22Rv1 (cell line): ENCODE measurements around the gene CHRDL2.

Experiments
- H3K27ac ChIP-seq: fragments of 450-650 bp; 2 replicates; pipeline ENCODE4 v1.5.1; 2017
- ZFX ChIP-seq: fragments of 450-650 bp; IDR thresholded peaks from 2 replicates; pipeline ENCODE4 v1.6.1; 2017; ENCODE audit warnings: antibody characterized with exemption, borderline replicate concordance
- TF ChIP-seq, protein P1 (sequence below): fragments of 450-650 bp; IDR thresholded peaks from 2 replicates; pipeline ENCODE4 v1.5.1; 2017; ENCODE audit warnings: mild to moderate bottlenecking

Gene CHRDL2

GRCh38 chr11:74746868-74747267, 15.6 kb upstream of the CHRDL2 start:
- no peak for TF ChIP-seq ZFX
- TF ChIP-seq, protein P1, sequence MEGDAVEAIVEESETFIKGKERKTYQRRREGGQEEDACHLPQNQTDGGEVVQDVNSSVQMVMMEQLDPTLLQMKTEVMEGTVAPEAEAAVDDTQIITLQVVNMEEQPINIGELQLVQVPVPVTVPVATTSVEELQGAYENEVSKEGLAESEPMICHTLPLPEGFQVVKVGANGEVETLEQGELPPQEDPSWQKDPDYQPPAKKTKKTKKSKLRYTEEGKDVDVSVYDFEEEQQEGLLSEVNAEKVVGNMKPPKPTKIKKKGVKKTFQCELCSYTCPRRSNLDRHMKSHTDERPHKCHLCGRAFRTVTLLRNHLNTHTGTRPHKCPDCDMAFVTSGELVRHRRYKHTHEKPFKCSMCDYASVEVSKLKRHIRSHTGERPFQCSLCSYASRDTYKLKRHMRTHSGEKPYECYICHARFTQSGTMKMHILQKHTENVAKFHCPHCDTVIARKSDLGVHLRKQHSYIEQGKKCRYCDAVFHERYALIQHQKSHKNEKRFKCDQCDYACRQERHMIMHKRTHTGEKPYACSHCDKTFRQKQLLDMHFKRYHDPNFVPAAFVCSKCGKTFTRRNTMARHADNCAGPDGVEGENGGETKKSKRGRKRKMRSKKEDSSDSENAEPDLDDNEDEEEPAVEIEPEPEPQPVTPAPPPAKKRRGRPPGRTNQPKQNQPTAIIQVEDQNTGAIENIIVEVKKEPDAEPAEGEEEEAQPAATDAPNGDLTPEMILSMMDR, result no peak
- no peak overlapping the region for H3K27ac ChIP-seq

GRCh38 chr11:74744277-74744676, 13.1 kb upstream of the CHRDL2 start:
- no peak overlapping the region for H3K27ac ChIP-seq
- TF ChIP-seq, protein P1, result no peak
- no peak for TF ChIP-seq ZFX

- no peak for TF ChIP-seq ZFX
- TF ChIP-seq, protein P1, result no peak
These were observed 12.4 kb upstream of the CHRDL2 start for GRCh38 chr11:74743640-74744039.

GRCh38 chr11:74742070-74742469, 10.8 kb upstream of the CHRDL2 start:
- TF ChIP-seq, protein P1, result no peak
- TF ChIP-seq ZFX, result no peak

More at GRCh38 chr11:74743640-74744039, 12.4 kb upstream of the CHRDL2 start:
- no peak overlapping the region for H3K27ac ChIP-seq

DNA sequence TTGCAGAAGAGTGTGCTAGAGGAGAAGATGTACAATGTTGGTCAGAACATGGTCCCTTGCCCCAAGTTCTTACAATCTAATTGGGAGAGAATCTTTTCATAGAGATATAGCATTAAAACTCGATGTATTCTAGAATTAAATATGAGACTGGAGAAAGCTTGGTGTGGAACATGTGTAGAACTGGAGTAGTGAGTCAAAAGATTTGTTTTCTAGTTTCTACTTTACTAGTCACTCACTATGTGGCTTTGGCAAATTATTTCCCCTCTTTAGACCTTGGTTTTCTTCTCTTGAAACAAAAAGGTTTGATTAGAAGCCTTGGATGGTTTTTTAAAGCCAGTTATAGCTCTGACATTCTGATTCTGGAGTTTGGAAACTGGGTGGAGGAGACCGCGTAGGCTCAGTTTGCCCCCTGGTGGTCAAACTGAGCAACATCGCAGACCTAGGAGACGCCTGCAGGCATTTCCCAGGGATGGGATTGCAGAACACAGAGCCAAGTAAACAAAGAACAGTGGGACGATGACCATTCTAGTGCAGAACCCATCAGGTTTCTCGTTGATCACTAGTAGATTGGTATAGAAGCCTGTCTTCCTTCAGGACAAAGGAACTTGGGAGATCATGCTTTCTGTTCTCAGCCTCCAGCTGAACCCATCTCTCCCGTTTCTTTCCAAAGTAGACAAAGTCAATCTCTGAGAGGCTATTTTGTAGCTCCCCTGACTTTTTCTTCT, 8.5 kb upstream of the CHRDL2 start:
- no peak overlapping the region for H3K27ac ChIP-seq
- TF ChIP-seq ZFX, result no peak
- TF ChIP-seq, protein P1, result peak; percentile 94

More at GRCh38 chr11:74742070-74742469, 10.8 kb upstream of the CHRDL2 start:
- H3K27ac ChIP-seq, result no peak overlapping the region

DNA sequence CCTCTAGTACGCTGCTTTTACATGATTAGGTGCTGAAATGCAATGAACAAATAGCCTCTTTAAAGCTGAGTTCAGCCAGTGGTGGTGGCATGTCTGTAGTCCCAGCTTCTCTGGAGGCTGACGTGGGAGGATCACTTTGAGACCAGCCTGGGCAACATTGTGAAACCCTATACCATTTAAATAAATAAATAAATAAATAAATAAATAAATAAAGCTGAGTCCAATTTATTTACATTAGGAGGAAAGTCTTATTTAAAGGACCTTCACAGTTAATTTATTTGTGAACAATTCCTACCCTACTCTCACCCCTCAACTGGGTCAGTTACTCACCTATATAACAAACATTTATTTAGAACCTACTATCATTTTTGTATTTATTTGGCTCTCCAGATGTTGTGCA, 4.8 kb upstream of the CHRDL2 start:
- no peak overlapping the region for H3K27ac ChIP-seq
- no peak for TF ChIP-seq ZFX
- TF ChIP-seq, protein P1, result no peak

- TF ChIP-seq, protein P1, result no peak
- TF ChIP-seq ZFX, result no peak
- H3K27ac ChIP-seq, result no peak overlapping the region
These were observed 4.2 kb upstream of the CHRDL2 start for GRCh38 chr11:74735365-74735928.
